ENCODE measurements around the gene ANKRD16. TPM values are rescaled to one million over a fixed set of nuclear protein-coding genes. Genes with fewer than 3 reads are reported as not detected.
"Not testable (repeated sequence)": the region's sequence is repeated elsewhere in the genome, so short reads cannot be mapped to it uniquely, and the experiment has no call there.

Gene ANKRD16
- polyA plus RNA-seq, 1 donor from 2014 or later: 5.2 TPM

DNA sequence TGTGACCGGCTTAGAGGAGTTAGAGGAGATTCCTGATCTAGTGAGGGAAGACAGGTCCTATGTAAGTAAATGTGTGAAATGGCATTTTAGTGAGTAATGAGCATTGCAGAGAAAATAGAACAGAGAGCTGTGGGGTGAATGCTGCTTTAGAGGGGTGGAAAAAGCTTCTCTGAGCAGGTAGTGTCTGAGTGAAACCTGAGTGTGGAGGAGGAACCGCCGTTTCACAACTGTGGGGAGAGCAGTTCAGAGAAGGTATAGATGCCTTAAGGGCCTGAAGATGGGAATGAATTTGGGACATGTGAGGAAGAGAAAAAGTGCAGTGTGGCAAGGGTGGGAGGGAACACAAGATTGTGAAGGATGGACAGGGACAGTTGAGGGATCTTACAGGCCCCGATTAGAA lies 22.0 kb upstream of the ANKRD16 start:
- Mint-ChIP-seq H3K4me3 (no peak overlapping the region), H3K36me3 (peaks cover 15% of the 10 kb centered on the region), H3K27me3 (no peaks in the 10 kb centered on the region), H3K4me1 (peaks cover 3 to 7% (median 5%) of the 10 kb centered on the region in 3 donors), H3K9me3 (no peaks in the 10 kb centered on the region), H3K27ac (no peak overlapping the region)

DNA sequence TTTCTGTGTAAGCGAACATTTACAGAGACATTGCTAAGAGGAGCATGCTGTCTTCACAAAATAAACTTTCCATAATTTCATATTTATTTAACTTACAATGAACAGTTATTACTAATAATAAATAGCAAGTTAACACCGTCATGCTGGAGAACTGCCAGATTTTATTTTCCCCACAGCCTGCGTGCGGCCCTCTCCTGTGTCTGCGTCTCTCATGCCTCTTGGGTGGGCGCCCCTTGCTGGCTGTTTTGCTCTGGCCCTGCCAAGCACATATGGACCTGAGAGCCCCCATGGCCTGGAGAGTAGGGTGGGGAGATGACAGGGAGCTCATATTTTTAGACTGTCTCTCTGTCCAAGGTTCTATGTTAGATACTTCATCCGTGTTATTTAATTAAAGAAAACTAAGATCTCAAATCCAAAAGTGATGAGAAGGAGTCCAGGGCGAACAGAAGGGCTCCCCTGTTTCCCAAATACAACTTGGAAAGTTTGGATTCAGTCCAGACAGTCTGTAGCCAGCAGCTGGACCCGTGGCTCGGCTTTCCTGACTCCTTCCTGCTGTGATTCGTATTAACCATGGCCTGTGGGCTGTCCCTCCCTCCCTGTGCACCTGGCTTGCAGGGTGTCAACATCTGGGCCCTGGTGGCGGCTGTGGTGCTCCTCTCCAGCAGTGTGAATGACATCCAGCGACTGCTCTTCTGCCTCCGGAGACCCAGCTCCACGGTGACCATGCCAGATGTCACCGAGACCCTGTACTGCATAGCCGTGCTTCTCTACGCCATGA lies 20.8 kb upstream of the ANKRD16 start:
- Mint-ChIP-seq H3K4me1 (peaks cover 8 to 10% (median 9%) of the 10 kb centered on the region in 3 donors), H3K27ac (no peak overlapping the region), H3K36me3 (peaks cover 18% of the 10 kb centered on the region), H3K9me3 (no peaks in the 10 kb centered on the region), H3K27me3 (no peaks in the 10 kb centered on the region), H3K4me3 (no peak overlapping the region)

DNA sequence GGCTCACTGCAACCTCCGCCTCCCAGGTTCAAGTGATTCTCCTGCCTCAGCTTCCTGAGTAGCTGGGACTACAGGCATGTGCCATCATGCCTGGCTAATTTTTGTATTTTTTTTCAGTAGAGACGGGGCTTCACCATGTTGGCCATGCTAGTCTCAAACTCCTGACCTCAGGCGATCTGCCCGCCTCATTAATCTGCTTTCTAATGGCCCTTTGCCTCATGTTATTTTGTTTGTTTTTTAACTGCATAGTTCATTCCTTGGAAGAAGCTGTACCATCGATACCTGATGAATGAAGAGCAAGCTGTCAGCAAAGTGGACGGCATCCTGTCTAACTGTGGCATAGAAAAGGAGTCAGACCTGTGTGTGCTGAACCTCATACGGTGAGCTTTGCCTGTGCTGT lies 19.0 kb upstream of the ANKRD16 start:
- not testable (repeated sequence) for H3K27ac Mint-ChIP-seq, H3K9me3 Mint-ChIP-seq
- peaks cover 19% of the 10 kb centered on the region for H3K36me3 Mint-ChIP-seq

DNA sequence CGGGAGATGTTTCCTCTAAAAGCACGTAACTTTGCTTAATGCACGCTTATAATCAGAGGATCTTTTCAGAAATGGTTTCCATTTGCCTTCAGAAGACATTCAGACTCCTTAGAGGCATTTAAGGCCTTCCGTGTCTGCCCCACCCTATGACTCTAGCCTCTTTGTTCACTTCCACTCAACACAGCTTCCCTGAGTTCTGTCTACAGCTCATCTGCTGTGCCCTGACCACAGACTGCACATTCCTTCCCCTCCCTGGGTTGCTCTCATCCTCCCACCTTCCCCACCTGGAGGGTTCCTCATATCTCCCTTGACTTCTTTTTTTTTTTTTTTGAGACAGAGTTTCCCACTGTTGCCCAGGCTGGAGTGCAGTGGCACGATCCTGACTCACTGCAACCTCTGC lies 17.0 kb upstream of the ANKRD16 start:
- peaks cover 15 to 19% (median 16%) of the 10 kb centered on the region in 3 donors for H3K4me1 Mint-ChIP-seq
- no peak overlapping the region for H3K27ac Mint-ChIP-seq
- H3K36me3 Mint-ChIP-seq: peaks cover 16% of the 10 kb centered on the region
- no peak overlapping the region for H3K4me3 Mint-ChIP-seq
- H3K27me3 Mint-ChIP-seq: no peaks in the 10 kb centered on the region
- no peaks in the 10 kb centered on the region for H3K9me3 Mint-ChIP-seq

More for the DNA sequence above, 19.0 kb upstream of the ANKRD16 start:
- not testable (repeated sequence) for H3K27me3 Mint-ChIP-seq, H3K4me3 Mint-ChIP-seq
- H3K4me1 Mint-ChIP-seq: peaks cover 14 to 16% (median 15%) of the 10 kb centered on the region in 3 donors

DNA sequence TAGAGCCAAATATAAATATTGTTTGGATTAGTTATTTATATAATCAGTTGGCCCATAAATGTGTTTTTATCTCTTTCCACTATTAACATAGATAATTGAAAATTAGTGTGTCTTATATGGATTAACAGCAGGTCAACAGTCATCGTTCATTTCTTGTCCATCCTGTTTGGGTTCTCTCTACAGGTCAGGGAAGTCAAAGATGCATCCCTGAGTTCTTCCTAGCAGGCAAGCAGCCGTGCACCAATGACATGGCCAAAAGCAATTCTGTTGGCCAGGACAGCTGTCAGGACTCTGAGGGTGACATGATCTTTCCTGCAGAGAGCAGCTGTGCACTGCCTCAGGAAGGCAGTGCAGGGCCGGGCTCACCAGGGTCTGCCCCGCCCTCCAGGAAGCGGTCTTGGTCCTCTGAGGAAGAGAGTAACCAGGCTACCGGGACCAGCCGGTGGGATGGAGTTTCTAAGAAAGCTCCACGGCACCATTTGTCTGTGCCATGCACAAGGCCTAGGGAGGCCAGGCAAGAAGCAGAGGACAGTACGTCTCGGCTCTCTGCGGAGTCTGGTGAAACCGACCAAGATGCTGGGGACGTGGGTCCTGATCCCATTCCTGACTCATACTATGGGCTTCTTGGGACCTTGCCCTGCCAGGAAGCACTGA lies 16.3 kb upstream of the ANKRD16 start:
- peaks cover 15% of the 10 kb centered on the region for H3K36me3 Mint-ChIP-seq
- H3K4me3 Mint-ChIP-seq: peak overlapping the region in 2 of 4 donors; percentile 45 to 77
- H3K4me1 Mint-ChIP-seq: peaks cover 15 to 19% (median 16%) of the 10 kb centered on the region in 3 donors
- no peaks in the 10 kb centered on the region for H3K9me3 Mint-ChIP-seq
- no peaks in the 10 kb centered on the region for H3K27me3 Mint-ChIP-seq
- H3K27ac Mint-ChIP-seq: no peak overlapping the region

DNA sequence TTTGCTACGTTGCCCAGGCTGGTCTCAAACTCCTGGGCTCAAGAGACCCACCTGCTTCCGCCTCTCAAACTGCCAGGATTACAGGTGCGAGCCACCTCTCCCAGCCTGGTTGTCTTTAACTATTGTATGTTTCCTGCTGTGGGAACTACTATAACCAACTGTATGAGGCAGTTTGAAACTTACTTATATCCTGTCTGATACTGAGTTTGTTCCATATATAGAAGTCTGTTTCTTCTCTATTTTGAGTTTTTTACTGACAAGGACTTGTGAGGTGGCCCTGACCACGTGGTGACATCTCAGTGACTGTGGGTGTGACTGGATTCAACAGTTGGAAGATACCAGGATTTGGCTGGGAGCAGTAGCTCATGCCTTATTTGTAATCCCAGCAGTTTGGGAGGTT lies 14.5 kb upstream of the ANKRD16 start:
- no peaks in the 10 kb centered on the region for H3K9me3 Mint-ChIP-seq
- H3K4me3 Mint-ChIP-seq: peak overlapping the region in 2 of 4 donors; percentile 62 to 81
- H3K4me1 Mint-ChIP-seq: peaks cover 15 to 24% (median 16%) of the 10 kb centered on the region in 3 donors
- H3K36me3 Mint-ChIP-seq: peaks cover 14% of the 10 kb centered on the region
- no peaks in the 10 kb centered on the region for H3K27me3 Mint-ChIP-seq
- H3K27ac Mint-ChIP-seq: peak overlapping the region in 1 of 3 donors; percentile 89

DNA sequence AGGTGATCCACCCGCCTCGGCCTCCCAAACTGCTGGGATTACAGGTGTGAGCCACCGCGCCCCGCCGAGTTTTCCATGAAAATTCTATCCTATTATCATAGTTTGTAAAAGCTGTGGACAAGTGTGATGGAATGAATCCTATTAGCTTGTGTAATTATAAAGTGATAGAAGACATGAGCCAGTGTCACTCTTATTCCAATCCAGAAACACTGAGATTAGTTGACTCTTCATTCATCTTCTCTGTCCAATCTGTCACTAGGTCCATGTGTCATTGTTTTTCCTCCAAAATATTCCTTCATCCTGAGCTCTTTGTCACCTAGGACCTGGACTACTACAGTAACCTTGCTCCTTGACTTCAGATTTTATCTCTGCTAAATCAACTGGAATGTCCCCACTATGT lies 13.9 kb upstream of the ANKRD16 start:
- H3K4me1 Mint-ChIP-seq: peaks cover 15 to 26% (median 16%) of the 10 kb centered on the region in 3 donors
- H3K27me3 Mint-ChIP-seq: no peaks in the 10 kb centered on the region
- H3K27ac Mint-ChIP-seq: peak overlapping the region in 1 of 3 donors; percentile 89
- no peaks in the 10 kb centered on the region for H3K9me3 Mint-ChIP-seq
- H3K36me3 Mint-ChIP-seq: peaks cover 13% of the 10 kb centered on the region
- H3K4me3 Mint-ChIP-seq: peak overlapping the region in 1 of 4 donors; percentile 22

DNA sequence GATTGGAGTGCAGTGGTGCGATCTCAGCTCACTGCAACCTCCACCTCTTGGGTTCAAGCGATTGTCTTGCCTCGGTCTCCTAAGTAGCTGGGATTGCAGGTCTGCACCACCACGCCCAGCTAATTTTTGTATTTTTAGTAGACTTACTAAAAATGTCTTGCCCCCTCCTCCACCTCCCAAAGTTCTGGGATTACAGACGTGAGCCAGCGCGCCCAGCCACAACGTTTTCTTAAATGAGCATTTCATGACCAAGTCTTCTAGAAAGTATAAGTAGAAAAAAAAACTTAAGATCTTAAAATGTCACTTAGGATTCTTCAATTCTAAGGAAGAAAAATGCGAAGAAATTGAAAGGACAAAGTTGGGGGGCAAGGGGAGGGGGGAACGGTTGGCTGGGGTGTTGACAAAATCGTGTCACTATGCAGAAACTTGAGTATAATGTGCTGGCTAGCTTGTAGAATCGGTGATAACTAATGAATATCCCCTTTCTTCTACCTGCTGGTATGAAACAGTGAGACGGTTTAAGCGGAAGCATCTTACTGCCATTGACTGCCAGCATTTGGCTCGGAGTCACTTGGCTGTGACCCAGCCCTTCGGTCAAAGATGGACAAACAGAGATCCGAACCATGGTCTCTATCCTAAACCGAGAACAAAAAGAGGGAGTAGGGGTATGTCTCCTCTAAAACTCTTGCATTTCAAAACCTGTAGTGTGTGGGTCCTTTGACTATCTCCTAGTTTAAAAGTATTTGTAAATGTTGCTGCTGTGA lies 13.0 kb upstream of the ANKRD16 start:
- Mint-ChIP-seq H3K4me3 (peak overlapping the region in 1 of 4 donors; percentile 41), H3K4me1 (peaks cover 10 to 26% (median 15%) of the 10 kb centered on the region in 3 donors), H3K27ac (no peak overlapping the region), H3K36me3 (peaks cover 19% of the 10 kb centered on the region), H3K27me3 (no peaks in the 10 kb centered on the region), H3K9me3 (no peaks in the 10 kb centered on the region)

DNA sequence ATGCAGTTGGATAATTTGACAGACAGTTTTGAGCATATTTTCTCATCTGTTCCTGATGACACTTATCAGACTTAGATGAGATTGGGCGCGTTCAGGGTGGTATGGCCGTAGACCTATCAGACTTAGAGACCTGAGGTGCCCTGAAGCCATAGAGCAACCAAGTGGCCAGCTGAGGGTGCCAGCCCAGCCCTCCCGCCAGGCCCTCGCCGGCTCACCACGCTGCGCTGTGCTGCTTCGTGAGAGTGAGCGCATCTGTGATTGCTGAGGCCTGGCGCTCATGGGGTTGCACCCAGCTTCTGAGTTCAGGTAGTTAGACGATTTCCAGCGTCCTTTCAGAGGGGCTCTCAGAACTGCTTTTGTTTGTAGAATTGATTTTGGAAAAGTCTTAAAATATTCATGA lies 10.6 kb upstream of the ANKRD16 start:
- H3K27me3 Mint-ChIP-seq: no peaks in the 10 kb centered on the region
- H3K4me1 Mint-ChIP-seq: peaks cover 28 to 32% (median 31%) of the 10 kb centered on the region in 3 donors
- no peaks in the 10 kb centered on the region for H3K9me3 Mint-ChIP-seq
- H3K36me3 Mint-ChIP-seq: peaks cover 19% of the 10 kb centered on the region
- H3K27ac Mint-ChIP-seq: no peak overlapping the region
- no peak overlapping the region for H3K4me3 Mint-ChIP-seq

DNA sequence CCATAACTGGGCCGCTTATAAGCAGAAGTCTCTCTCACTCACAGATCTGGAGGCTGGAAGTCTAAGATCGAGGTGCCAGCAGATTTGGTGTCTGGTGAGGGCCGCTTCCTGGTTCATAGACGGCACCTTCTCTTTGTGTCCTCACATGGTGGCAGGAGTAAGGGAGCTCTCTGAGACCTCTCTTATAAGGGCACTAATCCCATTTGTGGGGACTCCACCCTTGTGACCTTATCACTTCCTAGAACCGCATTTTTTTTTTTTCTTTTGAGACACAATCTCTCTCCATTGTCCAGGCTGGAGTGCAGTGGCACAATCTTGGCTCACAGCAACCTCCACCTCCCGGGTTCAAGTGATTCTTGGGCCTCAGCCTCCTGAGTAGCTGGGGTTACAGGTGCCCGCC lies 8.5 kb upstream of the ANKRD16 start:
- peaks cover 18% of the 10 kb centered on the region for H3K36me3 Mint-ChIP-seq
- H3K4me3 Mint-ChIP-seq: no peak overlapping the region
- no peaks in the 10 kb centered on the region for H3K9me3 Mint-ChIP-seq
- H3K4me1 Mint-ChIP-seq: peaks cover 30 to 37% (median 35%) of the 10 kb centered on the region in 3 donors
- no peak overlapping the region for H3K27ac Mint-ChIP-seq
- no peaks in the 10 kb centered on the region for H3K27me3 Mint-ChIP-seq

DNA sequence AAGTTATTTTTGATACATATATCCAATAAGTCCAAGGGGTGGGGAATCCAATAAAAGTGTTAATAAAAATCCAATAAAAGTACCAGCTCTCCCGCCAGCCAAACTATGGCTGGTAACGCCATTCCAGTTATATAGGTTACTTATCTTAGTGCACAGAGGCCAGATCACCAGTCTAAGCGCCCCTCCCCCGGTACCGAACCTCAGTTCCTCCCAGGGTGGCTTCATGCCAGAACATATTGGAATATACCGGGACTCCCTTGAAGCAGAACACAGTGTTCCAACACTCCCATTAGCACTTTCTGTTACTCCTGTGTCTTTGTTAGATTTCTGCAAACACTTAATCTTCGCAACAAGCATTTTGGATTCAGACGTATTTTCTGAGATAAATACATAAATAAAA lies 7.8 kb upstream of the ANKRD16 start:
- Mint-ChIP-seq H3K27me3 (no peaks in the 10 kb centered on the region), H3K4me3 (no peak overlapping the region)

DNA sequence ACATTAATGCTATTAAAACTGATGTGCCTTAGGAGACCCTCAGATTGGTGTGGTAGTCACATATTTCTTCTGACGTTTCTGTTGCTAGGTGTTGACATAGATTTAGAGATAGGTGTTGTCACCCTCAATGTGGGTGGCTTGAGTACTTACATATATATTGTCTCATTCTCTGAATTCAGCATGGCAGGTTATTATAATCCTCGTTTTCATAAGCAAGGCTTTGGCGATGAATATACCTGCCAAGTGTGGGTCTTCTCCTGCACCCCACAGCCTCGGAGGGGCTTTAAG lies 7.3 kb upstream of the ANKRD16 start:
- Mint-ChIP-seq H3K4me3 (no peak overlapping the region), H3K4me1 (peaks cover 33 to 47% (median 45%) of the 10 kb centered on the region in 3 donors)

More for the DNA sequence above, 7.8 kb upstream of the ANKRD16 start:
- H3K9me3 Mint-ChIP-seq: no peaks in the 10 kb centered on the region
- H3K36me3 Mint-ChIP-seq: peaks cover 15% of the 10 kb centered on the region
- peaks cover 30 to 42% (median 39%) of the 10 kb centered on the region in 3 donors for H3K4me1 Mint-ChIP-seq
- H3K27ac Mint-ChIP-seq: peak overlapping the region in 1 of 3 donors; percentile 71

DNA sequence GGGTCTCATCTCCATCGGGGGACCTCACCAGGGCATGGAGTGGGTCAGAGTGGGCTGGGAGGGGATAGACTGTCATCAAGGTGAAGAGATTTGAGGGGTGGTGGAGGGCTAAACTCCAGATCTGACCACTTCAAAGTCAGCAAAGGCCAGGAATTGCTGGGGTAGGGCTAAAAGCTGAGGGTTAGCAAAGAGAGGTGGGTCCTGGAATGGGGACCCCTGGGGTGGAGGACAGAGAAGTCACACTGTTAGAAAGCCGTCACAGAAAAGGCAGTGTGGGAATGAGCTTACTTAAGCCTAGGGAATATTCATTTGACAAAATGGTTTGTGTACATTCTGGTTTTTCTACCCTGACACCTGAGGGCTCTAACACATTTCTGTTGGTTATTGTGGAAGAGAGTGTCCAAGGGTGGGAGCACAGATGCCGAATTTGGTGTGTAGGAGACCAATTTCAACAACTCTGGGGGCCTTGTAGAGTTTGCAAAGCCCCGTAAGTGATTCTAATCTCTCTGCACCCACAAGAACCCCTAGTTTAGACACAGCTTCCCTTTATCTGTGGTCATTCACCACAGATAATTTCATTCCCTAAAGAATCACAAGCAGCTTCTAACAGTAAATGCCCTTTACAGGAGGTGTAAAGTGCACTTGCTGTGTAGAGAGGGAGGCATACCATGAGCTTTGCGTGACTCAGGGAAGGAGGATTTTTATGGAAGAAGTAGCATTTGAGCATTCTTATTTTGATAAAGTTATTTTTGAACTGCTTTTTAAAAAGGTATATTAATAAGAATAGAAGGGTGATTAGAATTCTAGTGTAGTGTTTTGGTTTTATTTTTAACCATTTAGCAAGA lies 6.7 kb upstream of the ANKRD16 start:
- H3K4me1 Mint-ChIP-seq: peaks cover 35 to 50% (median 49%) of the 10 kb centered on the region in 3 donors
- no peaks in the 10 kb centered on the region for H3K27me3 Mint-ChIP-seq
- peak overlapping the region; percentile 82 to 99 (median 96) for H3K27ac Mint-ChIP-seq
- no peaks in the 10 kb centered on the region for H3K9me3 Mint-ChIP-seq
- H3K4me3 Mint-ChIP-seq: peak overlapping the region; percentile 67 to 91 (median 85)
- H3K36me3 Mint-ChIP-seq: peaks cover 15% of the 10 kb centered on the region

More for the DNA sequence above, 7.3 kb upstream of the ANKRD16 start:
- Mint-ChIP-seq H3K27me3 (no peaks in the 10 kb centered on the region), H3K36me3 (peaks cover 15% of the 10 kb centered on the region), H3K27ac (peak overlapping the region; percentile 6 to 80 (median 71)), H3K9me3 (no peaks in the 10 kb centered on the region)

DNA sequence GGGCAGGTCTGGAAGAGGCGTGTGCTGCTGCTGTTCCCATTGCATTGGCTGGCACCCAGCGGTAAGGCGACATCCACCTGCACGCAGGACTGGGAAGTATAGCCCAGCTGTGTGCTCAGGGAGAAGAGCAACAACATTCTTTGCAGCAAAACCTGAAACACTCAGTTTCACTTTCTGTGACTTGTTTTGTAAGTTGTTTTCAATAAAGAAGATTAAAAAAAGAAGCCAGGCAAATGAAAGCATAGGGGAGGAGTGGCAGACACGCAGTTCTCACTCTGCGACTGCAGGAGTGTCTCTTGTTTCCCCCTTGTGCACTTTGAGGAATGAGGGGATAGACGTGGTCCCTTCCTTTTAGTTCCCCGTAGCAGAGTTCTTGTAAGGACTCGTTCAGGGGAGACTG lies 6.1 kb upstream of the ANKRD16 start:
- Mint-ChIP-seq H3K27ac (peak overlapping the region; percentile 82 to 99 (median 96)), H3K36me3 (peaks cover 15% of the 10 kb centered on the region), H3K9me3 (no peaks in the 10 kb centered on the region), H3K4me3 (peak overlapping the region; percentile 67 to 91 (median 85)), H3K4me1 (peaks cover 39 to 56% (median 54%) of the 10 kb centered on the region in 3 donors), H3K27me3 (no peaks in the 10 kb centered on the region)

All from IgD-negative memory B cell (primary cell).